ENCODE data around the gene ARHGAP24. TPM values are rescaled to one million over a fixed set of nuclear protein-coding genes. Genes with fewer than 3 reads are reported as not detected.
"Not testable (repeated sequence)": the region's sequence is repeated elsewhere in the genome, so short reads cannot be mapped to it uniquely, and the experiment has no call there.

The ARHGAP24 gene
- total RNA-seq, 1 experiment from 2014 or later = 1.2 TPM

DNA sequence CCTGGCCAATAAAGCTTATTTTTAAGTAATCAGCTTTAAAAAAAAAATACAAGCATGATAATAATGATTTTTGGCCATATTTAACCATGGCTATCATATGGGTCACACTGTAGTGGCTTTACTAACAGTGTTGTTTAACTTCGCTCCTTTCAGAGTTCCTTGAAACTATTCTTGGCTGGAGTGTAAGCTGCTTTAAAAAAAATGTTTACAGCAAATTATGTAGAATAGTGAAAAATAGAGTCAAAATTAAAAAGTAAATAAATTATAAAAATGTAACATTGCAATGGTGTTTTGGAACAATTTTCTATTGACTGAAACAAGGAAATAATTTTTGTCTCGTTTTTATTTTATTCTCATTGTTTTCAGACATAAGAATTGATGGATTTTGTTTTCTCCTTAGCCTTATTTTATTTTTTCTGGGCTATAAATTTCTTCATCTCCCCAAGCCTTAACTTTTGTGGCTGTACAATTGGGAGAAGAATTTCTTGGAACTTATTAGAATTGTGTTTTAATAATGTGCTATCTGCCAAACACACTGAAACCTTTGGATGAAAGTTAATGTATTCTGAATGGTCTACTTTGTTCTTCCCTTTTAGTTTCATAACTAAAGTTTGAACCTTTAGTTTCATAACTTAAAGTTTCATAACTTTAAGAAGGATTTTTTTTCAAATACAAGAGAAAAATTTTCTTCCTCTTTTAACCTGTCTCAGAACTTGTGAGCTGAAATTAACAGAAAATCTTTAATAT is 182.0 kb downstream of the ARHGAP24 start:
- H3K4me3 ChIP-seq (ENCODE audit: insufficient read depth, low read depth, low read length) = no peak overlapping the region
- no peak for DNase-seq
- no peaks in the 10 kb centered on the region for H3K36me3 ChIP-seq (replicated peaks; ENCODE audit: control insufficient read depth, insufficient read depth, low read length)
- H3K27me3 ChIP-seq (ENCODE audit: control insufficient read depth, insufficient read depth, low read length) = no peaks in the 10 kb centered on the region

DNA sequence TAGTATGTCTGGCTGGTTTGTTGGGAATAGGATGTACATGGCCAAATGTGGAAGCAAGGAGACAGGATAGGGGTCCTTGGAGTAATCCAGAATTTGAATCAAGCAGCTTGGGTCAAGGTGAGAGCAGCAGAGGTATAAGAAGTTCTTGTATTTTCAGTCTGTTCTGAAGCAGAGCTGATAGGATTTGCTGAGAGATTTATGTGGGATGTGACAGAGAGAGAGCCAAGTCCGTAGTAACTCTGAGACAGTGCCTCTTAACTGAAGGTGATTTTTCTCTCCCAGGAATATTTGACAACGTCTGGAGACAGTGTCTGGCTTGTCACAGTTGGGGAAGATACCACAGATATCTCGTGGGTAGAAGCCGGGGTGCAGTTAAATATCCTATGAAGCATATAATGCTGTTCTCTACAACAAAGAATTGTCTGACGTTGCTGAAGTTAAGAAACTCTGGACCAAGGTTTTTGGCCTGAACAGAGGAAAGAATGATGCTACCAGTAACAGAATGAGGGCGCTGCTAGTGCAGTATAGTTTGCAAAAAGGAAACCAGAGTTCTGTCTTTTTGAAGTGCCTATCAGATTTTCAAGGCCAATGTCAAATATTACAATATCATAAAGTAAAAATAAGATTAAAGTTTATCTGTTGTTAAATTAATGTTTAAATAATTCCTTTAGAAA is 184.0 kb downstream of the ARHGAP24 start:
- H3K27me3 ChIP-seq (ENCODE audit: control insufficient read depth, insufficient read depth, low read length) = no peaks in the 10 kb centered on the region
- no peak for DNase-seq
- H3K36me3 ChIP-seq (replicated peaks; ENCODE audit: control insufficient read depth, insufficient read depth, low read length) = no peaks in the 10 kb centered on the region
- no peak overlapping the region for H3K4me3 ChIP-seq (ENCODE audit: insufficient read depth, low read depth, low read length)

DNA sequence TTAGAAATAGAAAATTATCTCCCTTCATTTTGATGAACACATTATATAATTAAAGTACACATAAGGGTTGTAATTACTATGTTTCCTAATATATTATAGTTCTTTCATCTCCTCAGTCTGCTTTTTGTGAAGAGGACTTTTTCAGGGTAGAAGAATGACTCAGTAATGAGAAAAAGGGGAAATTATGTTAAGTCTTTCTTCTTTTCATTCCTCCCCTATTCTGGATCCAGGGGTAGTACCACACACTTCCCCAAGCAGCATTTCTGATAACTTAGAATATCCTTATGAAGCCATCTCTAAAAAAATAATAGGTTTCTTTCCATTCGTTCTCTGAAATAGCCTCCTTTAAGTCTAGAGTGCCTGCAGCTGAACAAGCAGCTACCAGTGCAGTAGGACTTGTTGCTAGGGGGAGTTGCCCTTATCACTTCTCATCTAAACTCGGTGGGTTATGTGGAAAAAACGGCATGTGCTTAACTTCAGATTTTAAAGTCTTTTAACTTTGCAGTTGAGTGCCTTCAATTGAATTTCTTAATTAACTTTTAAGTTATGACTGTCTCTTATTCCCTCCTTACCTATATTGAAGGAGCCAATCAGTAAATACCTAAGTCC is 184.8 kb downstream of the ARHGAP24 start:
- H3K36me3 ChIP-seq (replicated peaks; ENCODE audit: control insufficient read depth, insufficient read depth, low read length) = no peaks in the 10 kb centered on the region
- H3K27me3 ChIP-seq (ENCODE audit: control insufficient read depth, insufficient read depth, low read length) = no peaks in the 10 kb centered on the region
- no peak overlapping the region for H3K4me3 ChIP-seq (ENCODE audit: insufficient read depth, low read depth, low read length)
- no peak for DNase-seq

DNA sequence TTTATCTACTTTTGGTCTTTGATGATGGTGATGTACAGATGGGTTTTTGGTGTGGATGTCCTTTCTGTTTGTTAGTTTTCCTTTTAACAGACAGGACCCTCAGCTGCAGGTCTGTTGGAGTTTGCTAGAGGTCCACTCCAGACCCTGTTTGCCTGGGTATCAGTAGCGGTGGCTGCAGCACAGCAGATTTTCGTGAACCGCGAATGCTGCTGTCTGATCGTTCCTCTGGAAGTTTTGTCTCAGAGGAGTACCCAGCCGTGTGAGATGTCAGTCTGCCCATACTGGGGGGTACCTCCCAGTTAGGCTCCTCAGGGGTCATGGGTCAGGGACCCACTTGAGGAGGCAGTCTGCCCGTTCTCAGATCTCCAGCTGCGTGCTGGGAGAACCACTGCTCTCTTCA is 191.7 kb downstream of the ARHGAP24 start:
- not testable (repeated sequence) for H3K36me3 ChIP-seq (replicated peaks; ENCODE audit: control insufficient read depth, insufficient read depth, low read length); H3K4me3 ChIP-seq (ENCODE audit: insufficient read depth, low read depth, low read length); DNase-seq; H3K27me3 ChIP-seq (ENCODE audit: control insufficient read depth, insufficient read depth, low read length)

DNA sequence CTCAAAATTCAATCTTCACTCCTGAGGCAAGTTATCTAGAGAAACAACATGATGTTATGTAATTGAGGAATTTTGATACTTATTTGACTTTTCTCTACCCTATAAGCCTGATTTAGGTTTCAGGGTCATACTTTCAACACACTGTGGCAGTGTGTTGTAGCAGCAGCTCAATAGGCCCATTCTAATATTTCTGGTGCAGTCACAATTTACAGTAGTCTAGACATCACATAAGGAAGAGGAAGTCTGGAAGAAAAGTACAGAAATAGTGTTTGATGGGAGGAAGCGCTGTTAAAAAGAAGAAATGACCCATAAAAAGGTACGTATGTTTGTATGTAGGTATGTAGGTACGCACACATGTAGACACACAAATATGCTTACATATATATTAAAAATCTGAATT is 194.3 kb downstream of the ARHGAP24 start:
- Histone ChIP-seq H3K27me3 (ENCODE audit: control insufficient read depth, insufficient read depth, low read length) (no peaks in the 10 kb centered on the region), H3K4me3 (ENCODE audit: insufficient read depth, low read depth, low read length) (no peak overlapping the region), H3K36me3 (replicated peaks; ENCODE audit: control insufficient read depth, insufficient read depth, low read length) (no peaks in the 10 kb centered on the region)
- no peak for DNase-seq

DNA sequence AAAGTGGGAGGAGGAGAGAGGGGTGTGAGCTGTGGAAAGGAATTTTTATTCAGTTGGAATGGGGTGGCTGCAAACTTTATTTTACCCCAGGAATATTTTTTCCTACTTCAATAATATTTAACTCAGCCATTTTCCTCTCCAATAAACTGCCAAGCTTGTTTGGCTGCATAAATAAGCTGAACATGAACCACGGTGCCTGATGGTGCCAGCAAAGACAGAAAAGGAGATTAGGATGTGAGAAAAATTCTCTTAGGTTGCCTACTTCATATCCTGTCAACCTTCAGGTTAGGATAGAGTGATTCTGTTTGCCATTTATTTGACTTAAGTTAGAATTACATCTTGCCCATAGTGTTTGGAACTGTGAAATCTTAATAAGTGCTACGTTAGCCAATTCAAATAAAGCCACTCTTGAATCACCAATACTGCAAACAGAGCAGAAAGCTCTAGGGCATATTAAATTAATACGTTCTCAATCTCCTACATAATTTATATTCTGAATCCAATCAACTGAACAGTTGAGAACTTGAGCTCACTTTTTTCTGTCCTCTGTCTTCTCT is 195.1 kb downstream of the ARHGAP24 start:
- H3K27me3 ChIP-seq (ENCODE audit: control insufficient read depth, insufficient read depth, low read length) = no peaks in the 10 kb centered on the region
- H3K4me3 ChIP-seq (ENCODE audit: insufficient read depth, low read depth, low read length) = no peak overlapping the region
- H3K36me3 ChIP-seq (replicated peaks; ENCODE audit: control insufficient read depth, insufficient read depth, low read length) = no peaks in the 10 kb centered on the region
- no peak for DNase-seq

DNA sequence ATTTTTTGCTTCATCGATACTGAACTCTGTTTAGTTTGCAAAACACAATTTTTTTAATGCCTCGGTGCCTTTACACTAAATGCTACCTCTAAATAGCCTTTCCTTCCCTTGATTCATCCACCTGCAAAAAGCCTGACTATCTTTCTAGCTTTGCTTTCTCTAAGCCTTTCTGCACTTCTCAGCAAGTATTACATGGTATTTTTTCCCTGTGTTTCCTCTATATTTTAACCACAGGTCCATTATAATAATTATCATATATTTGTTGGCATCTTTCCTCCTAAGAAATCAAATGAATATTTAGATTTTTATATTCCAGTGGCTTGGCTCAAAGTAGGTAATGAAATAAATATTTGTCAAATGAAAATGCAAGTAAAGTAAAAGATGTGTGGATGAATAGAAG is 196.2 kb downstream of the ARHGAP24 start:
- no peak overlapping the region for H3K4me3 ChIP-seq (ENCODE audit: insufficient read depth, low read depth, low read length)
- H3K36me3 ChIP-seq (replicated peaks; ENCODE audit: control insufficient read depth, insufficient read depth, low read length) = no peaks in the 10 kb centered on the region
- DNase-seq = no peak
- no peaks in the 10 kb centered on the region for H3K27me3 ChIP-seq (ENCODE audit: control insufficient read depth, insufficient read depth, low read length)

DNA sequence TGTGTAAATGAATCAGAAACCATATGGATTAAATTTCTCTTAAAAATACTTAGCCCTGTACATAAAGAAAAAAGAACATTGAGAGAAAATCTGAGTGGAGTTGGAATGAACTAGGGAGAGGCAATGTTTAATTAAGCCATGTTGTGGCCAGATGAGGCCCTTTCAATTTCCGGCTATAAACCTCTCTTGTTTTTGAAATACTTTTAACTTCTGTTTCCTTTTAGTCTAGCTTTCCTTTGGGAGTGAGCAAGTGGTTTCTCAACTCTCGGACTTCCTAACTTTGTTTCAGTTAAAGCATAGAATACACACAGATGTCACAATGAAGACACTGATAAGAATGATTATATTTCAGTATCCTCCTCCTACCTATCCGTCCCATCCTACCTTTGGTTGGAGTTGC is 197.2 kb downstream of the ARHGAP24 start:
- Histone ChIP-seq H3K27me3 (ENCODE audit: control insufficient read depth, insufficient read depth, low read length) (no peaks in the 10 kb centered on the region), H3K4me3 (ENCODE audit: insufficient read depth, low read depth, low read length) (no peak overlapping the region), H3K36me3 (replicated peaks; ENCODE audit: control insufficient read depth, insufficient read depth, low read length) (no peaks in the 10 kb centered on the region)
- DNase-seq = no peak

DNA sequence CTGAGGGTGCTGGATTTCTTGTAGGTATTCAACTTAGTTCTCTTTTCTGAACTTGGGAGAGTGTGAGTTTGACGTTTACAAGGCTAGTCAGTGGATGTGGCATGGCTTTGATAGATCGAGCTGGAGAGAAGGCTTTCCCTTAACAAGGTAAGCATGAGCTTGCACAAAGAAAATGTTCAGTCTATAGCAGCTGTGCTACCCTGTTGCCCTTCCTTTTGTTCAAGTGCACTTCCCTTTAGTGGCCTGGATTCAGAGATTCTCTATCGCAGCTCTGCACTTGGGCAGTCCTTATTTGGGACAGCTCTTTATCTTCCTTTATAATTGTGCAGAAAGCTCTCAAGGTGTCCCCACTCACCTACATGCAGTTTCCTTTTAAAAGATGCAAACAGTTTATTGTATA is 198.0 kb downstream of the ARHGAP24 start:
- H3K36me3 ChIP-seq (replicated peaks; ENCODE audit: control insufficient read depth, insufficient read depth, low read length) = no peaks in the 10 kb centered on the region
- no peaks in the 10 kb centered on the region for H3K27me3 ChIP-seq (ENCODE audit: control insufficient read depth, insufficient read depth, low read length)
- no peak overlapping the region for H3K4me3 ChIP-seq (ENCODE audit: insufficient read depth, low read depth, low read length)
- no peak for DNase-seq

DNA sequence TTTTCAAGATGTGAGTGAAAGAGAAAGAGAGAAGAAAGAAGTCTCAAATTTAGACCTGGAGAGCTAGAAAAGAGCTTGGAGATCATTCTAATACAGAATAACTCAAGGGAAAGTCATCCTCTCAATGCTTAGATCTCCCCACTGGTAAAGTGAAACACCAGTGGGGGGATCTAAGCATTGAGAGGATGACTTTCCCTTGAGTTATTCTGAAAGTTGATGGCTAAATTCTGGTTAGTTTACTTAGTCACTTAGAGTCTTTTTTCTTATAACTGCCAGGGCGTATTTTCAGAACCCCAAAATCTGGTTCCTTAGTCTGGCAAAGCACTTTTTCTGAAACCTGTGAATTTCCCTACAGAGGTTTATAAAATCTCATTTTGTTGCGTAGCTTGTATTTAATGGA is 198.6 kb downstream of the ARHGAP24 start:
- Histone ChIP-seq H3K4me3 (ENCODE audit: insufficient read depth, low read depth, low read length) (no peak overlapping the region), H3K27me3 (ENCODE audit: control insufficient read depth, insufficient read depth, low read length) (no peaks in the 10 kb centered on the region), H3K36me3 (replicated peaks; ENCODE audit: control insufficient read depth, insufficient read depth, low read length) (no peaks in the 10 kb centered on the region)
- DNase-seq = no peak

DNA sequence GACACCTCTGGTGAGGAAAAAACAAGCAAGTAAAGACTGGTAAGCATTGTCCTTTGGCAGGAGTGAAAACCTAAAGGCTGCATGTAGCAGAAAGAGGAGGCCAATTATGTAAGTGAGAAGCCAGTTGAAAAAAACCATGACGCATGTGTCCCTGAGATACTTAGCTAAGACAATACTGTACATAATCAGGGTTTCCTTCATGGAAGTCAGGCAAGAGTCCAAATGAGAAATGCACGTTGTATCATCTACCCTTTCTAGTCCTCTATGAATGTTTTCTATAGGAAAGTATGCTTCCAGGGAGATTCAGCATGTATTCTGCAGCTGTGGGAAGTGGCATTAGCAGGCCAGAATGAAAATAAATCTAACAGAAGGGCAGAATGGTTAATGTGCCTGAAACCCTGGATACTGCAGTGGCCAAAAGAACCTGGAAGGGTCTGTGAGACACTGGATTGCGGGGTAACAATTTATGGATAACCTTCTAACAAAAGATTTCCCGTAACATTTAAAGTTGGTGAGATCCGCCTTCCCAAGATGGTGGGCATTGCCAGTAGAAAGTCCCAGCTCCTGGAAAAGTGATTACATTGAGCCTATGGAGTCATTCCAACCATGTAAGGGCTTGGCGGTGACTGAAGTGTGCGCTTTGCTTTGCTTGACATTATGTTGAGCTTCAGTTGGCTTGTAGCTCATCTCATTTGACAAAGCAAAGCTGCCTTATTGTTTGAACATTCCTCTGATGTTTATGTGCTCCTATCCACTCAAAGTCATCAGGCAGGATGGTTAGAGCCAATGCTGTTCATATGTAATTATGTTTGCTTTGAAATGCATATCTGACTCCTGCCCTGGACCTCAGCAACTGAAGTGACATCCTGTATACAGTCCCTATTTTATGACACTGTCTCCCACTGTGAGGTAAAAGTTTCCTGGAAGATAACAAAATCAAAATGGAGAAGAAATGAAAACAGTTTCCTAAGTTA is 200.4 kb downstream of the ARHGAP24 start:
- Histone ChIP-seq H3K36me3 (replicated peaks; ENCODE audit: control insufficient read depth, insufficient read depth, low read length) (no peaks in the 10 kb centered on the region), H3K4me3 (ENCODE audit: insufficient read depth, low read depth, low read length) (no peak overlapping the region), H3K27me3 (ENCODE audit: control insufficient read depth, insufficient read depth, low read length) (no peaks in the 10 kb centered on the region)
- DNase-seq = no peak

DNA sequence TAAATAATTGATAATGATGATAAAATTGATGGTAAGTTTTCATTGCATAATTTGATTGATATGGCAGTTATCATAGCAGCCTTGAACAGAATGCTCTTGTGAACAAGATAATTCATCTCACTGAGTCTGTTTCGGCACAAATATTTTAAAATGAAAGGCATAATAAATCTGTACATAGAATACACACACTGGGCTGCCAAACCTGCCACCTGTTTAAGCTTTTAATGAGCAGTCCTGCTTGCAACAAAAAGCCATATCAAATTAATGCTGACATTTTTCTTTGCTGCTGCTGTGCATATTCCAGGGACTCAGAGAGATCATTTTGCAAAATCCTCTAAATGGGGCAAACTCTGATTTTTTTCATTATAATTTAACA is 201.1 kb downstream of the ARHGAP24 start:
- no peak overlapping the region for H3K4me3 ChIP-seq (ENCODE audit: insufficient read depth, low read depth, low read length)
- DNase-seq = no peak
- no peaks in the 10 kb centered on the region for H3K36me3 ChIP-seq (replicated peaks; ENCODE audit: control insufficient read depth, insufficient read depth, low read length)
- no peaks in the 10 kb centered on the region for H3K27me3 ChIP-seq (ENCODE audit: control insufficient read depth, insufficient read depth, low read length)

DNA sequence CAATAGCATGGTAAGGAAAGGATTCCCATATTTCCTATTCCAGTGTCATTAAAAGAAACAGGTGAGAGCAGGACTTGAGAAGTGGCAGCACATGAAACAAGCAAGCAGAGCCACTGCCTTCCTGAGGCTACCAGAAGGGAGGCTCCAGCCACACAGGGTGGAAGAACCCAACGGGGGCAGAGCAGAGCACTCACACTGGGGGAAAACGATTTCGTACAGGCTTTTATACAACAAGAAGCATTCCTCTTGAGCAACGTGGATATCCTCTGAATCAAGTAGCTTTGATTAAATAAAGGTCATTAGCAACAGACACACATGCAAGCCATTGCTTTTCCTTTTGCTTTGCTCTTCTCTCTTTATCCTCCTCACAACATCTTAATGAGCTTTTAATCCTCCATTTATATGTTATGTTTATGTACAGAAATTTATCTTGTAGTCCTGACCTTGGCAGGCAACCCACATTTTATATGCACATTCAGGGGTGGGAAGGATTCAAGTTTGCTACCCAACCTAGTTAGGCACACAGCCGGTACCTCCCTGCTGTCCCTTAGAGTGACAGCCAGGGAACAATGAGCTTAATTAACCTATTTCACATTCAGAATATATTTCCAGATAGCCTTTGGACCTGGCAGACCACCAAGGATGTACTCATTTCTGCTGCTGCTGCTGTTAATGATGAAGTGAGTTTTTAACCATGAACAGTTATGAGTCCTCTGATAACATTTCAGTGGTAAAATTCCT is 202.1 kb downstream of the ARHGAP24 start:
- no peak for DNase-seq
- no peaks in the 10 kb centered on the region for H3K27me3 ChIP-seq (ENCODE audit: control insufficient read depth, insufficient read depth, low read length)
- no peak overlapping the region for H3K4me3 ChIP-seq (ENCODE audit: insufficient read depth, low read depth, low read length)
- H3K36me3 ChIP-seq (replicated peaks; ENCODE audit: control insufficient read depth, insufficient read depth, low read length) = no peaks in the 10 kb centered on the region

Measured in H7 (cell line).